HG02610 (cell line): ENCODE results near the gene ASIC3.
"Not testable (repeated sequence)": the region's sequence is repeated elsewhere in the genome, so short reads cannot be mapped to it uniquely, and the experiment has no call there.

Experiments used
- ATAC-seq: cut with Tn5 transposase; IDR thresholded peaks from one replicate; pipeline ENCODE4 v1.9.1; 2021; ENCODE audit warnings: mild to moderate bottlenecking, moderate library complexity; ENCODE audit not compliant: unreplicated experiment

Gene ASIC3

GRCh38 chr7:151032936-151033863 is 15.1 kb upstream of the ASIC3 start:
- ATAC-seq = no peak

DNA sequence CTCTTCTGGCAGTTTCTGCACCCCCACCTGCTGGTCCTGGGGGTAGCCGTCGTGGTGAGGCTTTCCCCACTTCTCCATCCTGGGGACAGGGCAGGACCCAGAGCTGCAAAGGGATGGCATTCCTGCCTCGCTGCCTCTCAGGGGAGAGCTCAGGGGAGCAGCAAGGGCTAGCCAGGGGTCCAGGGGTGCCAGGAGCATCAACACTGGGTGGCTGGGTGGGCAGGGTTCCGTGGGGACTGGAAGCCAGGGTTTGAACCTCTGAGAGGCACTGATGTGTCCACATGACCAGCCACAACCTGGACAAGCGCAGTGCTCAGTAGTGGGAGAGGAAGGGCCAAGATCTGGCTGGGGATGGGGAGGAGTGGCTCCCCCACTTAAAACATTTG is 14.5 kb upstream of the ASIC3 start:
- no peak for ATAC-seq

DNA sequence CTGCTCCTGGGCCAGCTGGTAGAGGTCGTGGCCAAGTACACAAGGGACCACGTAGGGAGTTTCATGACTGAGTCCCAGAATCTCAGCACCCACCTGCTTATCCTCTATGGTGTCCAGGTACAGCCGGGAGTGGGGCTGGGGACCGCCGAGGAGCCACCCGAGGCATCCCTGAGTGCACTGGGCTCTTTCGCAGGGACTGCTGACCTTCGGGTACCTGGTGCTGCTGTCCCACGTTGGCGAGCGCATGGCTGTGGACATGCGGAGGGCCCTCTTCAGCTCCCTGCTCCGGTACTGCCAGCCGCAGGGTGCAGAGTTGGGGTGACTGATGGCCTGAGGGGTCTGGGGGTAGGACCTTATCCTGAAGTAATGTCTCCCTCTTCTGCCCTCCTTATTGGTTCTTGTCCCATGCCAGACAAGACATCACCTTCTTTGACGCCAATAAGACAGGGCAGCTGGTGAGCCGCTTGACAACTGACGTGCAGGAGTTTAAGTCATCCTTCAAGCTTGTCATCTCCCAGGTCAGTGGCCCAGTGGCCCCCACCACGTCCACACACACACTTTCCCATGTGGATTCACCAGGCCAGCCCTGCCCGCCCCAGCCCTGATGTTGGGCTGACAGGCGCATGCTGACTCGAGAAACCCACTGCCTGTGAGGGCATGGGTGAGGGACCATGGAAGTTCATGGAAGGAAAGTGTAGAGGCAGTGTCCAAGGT is 13.9 kb upstream of the ASIC3 start:
- ATAC-seq = no peak

DNA sequence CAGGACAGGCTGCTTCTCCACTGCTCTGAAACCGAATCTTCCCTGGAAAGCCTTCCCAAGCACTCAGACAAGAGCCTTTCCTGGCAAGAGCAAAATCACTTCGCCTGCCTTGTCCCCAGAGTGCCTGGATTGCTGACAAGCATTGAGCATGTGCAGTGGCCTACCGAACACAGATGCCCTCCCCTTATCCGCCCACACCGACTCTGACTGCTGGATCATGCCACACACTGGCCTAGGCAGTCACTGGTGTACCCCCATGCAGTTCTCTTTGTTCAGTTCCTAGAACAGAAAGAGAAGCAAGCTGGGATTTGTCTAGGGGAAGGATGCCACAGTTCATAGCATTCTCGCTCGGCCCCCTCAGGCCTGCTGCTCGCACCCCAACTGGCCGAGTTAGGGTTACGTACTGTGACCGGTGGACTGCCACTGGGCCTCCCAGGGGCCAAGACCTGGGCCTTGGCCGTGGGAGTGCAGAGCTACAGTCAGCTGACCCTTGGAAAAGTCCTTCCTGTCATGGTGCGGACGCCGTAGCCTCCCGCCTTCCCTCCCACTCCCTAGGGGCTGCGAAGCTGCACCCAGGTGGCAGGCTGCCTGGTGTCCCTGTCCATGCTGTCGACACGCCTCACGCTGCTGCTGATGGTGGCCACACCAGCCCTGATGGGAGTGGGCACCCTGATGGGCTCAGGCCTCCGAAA is 13.2 kb upstream of the ASIC3 start:
- ATAC-seq = no peak

DNA sequence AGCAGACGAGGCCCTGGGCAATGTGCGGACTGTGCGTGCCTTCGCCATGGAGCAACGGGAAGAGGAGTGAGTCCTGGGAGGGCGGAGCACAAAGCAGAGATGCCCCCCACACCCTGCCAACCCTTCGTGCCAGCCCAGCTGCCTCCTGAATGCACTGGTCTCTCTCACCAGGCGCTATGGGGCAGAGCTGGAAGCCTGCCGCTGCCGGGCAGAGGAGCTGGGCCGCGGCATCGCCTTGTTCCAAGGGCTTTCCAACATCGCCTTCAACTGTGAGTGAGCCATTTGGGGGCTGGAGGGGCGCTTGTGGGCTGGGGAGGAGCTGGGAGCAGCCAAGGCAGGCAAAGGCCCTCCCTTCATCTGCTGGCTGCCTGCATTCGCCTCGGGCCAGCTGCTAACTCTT is 12.4 kb upstream of the ASIC3 start:
- ATAC-seq = no peak

DNA sequence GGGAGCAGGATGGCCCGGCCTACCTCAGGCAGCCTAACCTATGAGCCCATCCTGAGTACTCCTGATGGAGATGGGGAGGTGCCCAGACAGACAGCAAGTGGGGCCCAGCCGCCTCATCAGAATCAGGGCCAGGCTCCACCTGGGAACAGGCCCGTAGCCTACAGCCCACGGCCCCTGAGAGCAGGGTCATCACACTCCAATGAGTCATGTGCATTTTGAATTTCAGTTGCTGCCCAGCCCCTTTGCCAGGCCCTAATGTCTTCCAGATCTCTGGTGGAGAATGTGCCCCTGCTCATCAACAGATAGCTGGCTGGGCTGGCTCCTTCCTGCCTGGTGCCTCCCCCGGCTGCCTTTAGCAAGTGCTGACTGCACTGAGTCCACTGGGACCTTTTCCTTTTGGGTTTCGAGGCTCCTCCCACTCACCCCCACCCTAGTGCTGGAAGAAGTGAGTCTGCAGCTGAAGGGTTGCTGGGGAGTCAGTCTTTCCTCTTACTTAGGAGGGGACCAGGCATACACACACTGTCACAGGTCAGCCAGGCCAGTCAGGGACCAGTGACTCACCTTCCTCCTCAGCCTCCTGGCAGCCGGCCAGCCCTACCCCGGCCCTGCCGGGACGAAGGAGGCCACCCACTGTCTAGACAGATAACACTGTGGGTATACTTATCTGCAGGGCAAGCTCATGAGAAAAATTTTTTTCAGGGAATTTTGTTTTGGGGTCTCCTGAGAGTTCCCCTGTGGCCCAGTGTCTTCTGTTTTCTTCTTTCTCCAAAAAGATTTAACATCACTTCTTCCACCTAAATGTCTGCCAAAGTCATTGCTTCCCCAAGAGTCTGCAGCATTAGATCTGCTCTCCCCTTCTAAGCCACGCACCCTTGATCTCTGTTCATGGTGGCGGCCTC is 9.1 kb upstream of the ASIC3 start:
- no peak for ATAC-seq

GRCh38 chr7:151039850-151040548 is 8.3 kb upstream of the ASIC3 start:
- ATAC-seq = no peak

DNA sequence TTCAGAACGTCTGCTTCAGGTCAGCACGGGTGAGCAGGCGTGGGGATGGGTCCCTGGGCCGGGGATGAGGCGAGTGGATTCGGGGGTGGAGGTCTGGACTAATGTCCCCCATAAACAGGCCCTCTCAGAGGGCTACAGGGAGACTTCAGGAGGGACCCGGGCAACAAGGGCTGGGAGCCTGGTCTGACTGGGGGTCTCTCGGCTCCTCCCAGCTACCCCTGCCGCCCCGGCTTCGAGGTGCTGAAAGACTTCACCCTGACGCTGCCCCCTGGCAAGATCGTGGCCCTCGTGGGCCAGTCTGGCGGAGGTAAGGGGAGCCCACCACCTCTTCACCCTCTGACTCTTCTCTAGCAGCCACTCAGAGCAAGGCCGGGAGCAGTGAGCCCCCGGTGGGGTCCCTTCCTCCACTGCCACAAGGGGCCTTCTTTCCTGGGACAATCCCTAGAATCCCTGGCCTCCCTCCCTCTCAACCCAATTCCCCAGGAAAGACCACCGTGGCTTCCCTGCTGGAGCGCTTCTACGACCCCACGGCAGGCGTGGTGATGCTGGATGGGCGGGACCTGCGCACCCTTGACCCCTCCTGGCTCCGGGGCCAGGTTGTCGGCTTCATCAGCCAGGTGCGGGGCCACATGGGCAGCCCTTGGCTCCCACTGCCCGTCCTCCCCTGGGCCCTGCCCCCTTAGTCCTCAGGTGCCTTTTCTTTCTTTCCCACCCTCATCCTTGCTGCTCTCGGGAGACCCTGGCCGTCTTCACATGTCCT is 7.5 kb upstream of the ASIC3 start:
- ATAC-seq = no peak

GRCh38 chr7:151043449-151043848 is 4.9 kb upstream of the ASIC3 start:
- ATAC-seq = not testable (repeated sequence)

DNA sequence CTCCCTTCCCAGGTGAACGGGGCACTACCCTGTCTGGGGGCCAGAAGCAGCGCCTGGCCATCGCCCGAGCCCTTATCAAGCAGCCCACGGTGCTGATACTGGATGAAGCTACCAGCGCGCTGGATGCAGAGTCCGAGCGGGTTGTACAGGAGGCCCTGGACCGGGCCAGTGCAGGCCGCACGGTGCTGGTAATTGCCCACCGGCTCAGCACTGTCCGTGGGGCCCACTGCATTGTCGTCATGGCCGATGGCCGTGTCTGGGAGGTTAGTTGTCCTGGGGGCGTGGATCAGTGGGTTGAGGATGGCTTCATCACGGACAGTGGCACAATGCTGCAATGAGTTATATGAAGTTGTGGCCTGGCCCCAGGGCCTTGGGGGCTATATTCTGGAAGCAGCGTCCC is 4.4 kb upstream of the ASIC3 start:
- no peak for ATAC-seq

GRCh38 chr7:151045262-151045661 is 3.1 kb upstream of the ASIC3 start:
- ATAC-seq = no peak

DNA sequence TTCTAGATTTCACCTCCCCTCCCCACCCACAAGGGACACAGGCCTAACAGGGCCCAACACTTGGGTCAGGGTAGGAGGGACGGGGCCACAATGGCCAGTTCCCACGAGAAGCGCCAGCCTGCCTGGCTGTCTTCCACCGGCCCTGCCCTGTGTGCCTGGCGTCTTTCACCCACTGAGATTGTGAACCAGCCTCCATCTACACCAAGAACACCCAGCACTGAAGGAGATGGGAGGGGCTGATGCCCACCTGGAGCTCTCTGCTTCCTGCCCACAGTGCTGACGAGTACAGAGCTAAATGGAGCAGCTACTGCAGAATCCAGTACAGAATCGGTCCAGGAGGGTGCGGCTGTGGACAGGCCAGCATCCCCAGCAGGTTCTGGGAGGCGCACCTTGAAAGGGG is 2.4 kb upstream of the ASIC3 start:
- ATAC-seq = no peak

GRCh38 chr7:151046603-151047573 is 1.4 kb upstream of the ASIC3 start:
- ATAC-seq = no peak

DNA sequence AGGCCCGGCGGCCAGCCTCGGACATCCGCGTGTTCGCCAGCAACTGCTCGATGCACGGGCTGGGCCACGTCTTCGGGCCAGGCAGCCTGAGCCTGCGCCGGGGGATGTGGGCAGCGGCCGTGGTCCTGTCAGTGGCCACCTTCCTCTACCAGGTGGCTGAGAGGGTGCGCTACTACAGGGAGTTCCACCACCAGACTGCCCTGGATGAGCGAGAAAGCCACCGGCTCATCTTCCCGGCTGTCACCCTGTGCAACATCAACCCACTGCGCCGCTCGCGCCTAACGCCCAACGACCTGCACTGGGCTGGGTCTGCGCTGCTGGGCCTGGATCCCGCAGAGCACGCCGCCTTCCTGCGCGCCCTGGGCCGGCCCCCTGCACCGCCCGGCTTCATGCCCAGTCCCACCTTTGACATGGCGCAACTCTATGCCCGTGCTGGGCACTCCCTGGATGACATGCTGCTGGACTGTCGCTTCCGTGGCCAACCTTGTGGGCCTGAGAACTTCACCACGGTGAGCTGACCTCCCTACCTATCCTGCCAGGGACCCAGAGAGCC is 656 bp downstream of the ASIC3 start:
- ATAC-seq = no peak

DNA sequence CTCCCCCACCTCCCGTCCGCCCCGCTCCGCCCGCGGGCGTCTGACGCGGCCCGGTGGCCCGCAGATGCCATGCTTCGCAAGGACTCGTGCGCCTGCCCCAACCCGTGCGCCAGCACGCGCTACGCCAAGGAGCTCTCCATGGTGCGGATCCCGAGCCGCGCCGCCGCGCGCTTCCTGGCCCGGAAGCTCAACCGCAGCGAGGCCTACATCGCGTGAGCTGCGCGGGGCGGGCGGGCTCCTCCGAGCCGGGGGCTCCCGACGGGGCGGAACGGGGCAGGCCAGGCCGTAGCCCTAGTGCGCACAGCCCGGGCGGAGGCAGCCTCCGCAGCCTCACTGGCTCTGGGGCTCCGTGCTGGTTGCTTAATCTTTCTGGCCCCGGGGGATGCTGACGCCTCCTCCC is 2.8 kb downstream of the ASIC3 start:
- ATAC-seq = no peak

GRCh38 chr7:151053096-151053495 is 4.8 kb downstream of the ASIC3 start:
- ATAC-seq = no peak

GRCh38 chr7:151053751-151054150 is 5.4 kb downstream of the ASIC3 start:
- ATAC-seq = no peak

- ATAC-seq = no peak
Measured at GRCh38 chr7:151056283-151056665, 7.9 kb downstream of the ASIC3 start.
